BE2C (cell line): ENCODE data around the gene GRM1.

ENCODE experiments used
- DNase-seq: peaks from one replicate; pipeline ENCODE4 v3.0.0-alpha.2; 2020
- H3K27me3 ChIP-seq: fragments of 250-450 bp; sonication (Bioruptor Pico); 2 replicates; pipeline ENCODE4 v1.5.1; 2020; ENCODE audit warnings: mild to moderate bottlenecking
- H3K36me3 ChIP-seq: fragments of 250-450 bp; sonication (Bioruptor Pico); 2 replicates; pipeline ENCODE4 v1.5.1; 2020; ENCODE audit warnings: mild to moderate bottlenecking
- H3K4me1 ChIP-seq: fragments of 250-450 bp; sonication (Bioruptor Pico); 2 replicates; pipeline ENCODE4 v1.5.1; 2020
- H3K4me3 ChIP-seq: 2 replicates; pipeline ENCODE4 v1.5.1; 2011; ENCODE audit warnings: low read depth, low read length
- H3K9me3 ChIP-seq: fragments of 250-450 bp; sonication (Bioruptor Pico); 2 replicates; pipeline ENCODE4 v1.5.1; 2020
- TF ChIP-seq, protein P1 (sequence below): IDR thresholded peaks from 2 replicates; pipeline ENCODE4 v1.5.1; 2012; ENCODE audit warnings: mild to moderate bottlenecking, low read depth, low read length

GRM1 gene

DNA sequence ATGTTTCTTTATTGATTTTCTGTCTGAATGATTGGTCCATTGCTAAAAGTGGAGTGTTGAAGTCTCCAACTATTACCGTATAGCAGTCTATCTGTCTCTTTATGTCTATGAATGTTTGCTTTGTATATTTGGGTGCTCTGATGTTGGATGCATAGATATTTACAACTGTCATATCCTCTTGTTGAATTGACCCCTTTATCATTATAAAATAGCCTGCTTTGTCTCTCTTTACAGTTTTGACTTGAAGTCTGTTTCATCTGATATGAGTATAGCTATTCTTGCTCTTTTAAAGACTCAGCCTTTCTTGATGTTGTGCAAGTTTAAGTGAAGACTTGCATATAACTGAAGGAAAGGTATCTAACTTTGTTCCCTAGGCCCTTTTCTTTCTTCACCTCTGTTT is 341.0 kb downstream of the GRM1 start:
- no peaks in the 10 kb centered on the region for H3K4me1 ChIP-seq
- TF ChIP-seq, protein P1, sequence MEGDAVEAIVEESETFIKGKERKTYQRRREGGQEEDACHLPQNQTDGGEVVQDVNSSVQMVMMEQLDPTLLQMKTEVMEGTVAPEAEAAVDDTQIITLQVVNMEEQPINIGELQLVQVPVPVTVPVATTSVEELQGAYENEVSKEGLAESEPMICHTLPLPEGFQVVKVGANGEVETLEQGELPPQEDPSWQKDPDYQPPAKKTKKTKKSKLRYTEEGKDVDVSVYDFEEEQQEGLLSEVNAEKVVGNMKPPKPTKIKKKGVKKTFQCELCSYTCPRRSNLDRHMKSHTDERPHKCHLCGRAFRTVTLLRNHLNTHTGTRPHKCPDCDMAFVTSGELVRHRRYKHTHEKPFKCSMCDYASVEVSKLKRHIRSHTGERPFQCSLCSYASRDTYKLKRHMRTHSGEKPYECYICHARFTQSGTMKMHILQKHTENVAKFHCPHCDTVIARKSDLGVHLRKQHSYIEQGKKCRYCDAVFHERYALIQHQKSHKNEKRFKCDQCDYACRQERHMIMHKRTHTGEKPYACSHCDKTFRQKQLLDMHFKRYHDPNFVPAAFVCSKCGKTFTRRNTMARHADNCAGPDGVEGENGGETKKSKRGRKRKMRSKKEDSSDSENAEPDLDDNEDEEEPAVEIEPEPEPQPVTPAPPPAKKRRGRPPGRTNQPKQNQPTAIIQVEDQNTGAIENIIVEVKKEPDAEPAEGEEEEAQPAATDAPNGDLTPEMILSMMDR: no peak
- no peaks in the 10 kb centered on the region for H3K9me3 ChIP-seq
- no peak overlapping the region for H3K4me3 ChIP-seq
- no peak for DNase-seq
- H3K27me3 ChIP-seq: no peaks in the 10 kb centered on the region
- no peaks in the 10 kb centered on the region for H3K36me3 ChIP-seq

DNA sequence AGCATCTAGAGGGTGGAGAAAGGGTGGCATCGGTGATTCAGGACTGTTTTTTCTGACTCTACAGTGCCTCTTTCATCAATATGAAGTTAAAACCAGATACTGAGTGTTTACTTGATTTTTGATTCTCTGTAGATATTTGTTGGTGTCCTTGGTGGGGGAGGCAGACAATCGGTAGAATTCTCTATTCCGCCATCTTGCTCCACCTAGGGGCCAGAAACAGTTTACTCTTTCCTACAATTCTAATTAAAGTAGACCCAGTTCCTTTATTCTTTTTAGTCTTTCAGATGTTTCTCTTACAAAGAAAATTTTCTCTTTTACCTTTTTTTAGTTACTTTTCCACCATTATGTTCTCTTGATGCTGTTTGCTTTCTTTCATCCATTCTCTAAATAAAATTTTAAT is 352.6 kb downstream of the GRM1 start:
- Histone ChIP-seq H3K9me3 (no peaks in the 10 kb centered on the region), H3K27me3 (no peaks in the 10 kb centered on the region; the same call in 1 of the 2 replicates), H3K4me3 (no peak overlapping the region), H3K4me1 (no peaks in the 10 kb centered on the region), H3K36me3 (no peaks in the 10 kb centered on the region)
- no peak for DNase-seq
- TF ChIP-seq, protein P1: peak; percentile 32; the same call in 1 of the 2 replicates

DNA sequence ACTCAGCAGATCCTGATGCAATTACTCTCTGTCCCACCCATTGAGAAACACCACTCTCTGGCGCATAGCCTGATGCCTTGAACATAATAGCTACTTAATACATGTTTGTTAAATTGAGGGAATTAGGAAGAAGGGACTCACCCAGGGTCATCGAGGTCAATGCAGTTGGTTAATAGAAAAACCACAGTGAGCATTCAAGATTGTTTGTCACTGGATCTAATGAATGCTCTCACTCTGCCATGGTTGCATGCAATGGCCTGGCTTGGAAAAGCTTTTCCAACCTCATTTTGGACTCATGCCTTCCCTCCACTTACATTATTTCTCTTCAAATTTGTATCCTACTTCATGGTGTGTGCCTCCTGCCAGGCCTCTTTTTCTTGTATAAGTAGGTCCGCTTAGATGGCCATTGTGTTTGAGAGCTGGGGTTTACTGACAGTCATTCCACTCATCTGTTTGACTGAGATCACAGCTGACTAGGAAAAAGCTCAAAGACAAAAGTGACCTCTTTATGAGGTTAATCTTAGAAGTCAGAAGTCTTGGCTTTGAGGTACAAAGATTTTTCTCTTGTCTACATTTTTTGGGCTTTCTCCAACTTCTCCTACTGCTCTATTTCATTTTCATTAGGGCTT is 360.0 kb downstream of the GRM1 start:
- H3K9me3 ChIP-seq: no peaks in the 10 kb centered on the region
- DNase-seq: no peak
- no peaks in the 10 kb centered on the region for H3K4me1 ChIP-seq
- no peaks in the 10 kb centered on the region for H3K36me3 ChIP-seq
- TF ChIP-seq, protein P1: no peak
- H3K4me3 ChIP-seq: no peak overlapping the region
- no peaks in the 10 kb centered on the region; the same call in 1 of the 2 replicates for H3K27me3 ChIP-seq

DNA sequence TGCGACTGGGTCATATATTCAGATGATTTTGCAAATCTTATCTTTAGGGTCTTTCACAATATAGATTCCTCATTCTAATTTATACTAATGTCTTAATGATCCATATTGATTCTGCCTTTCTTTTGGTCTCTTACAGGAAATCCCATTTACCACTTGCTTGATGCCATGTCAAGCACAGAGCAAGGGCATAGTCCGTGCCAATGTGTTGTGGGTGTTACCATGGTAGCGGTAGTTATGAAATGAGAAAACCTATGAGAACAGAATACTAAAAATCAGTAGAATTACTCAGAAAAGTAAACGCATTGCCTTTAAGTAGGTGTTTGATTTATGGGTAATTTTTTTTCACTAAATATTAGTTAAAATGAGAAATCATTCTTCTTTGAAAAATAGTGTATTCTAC is 360.9 kb downstream of the GRM1 start:
- Histone ChIP-seq H3K4me3 (no peak overlapping the region), H3K4me1 (no peaks in the 10 kb centered on the region), H3K9me3 (no peaks in the 10 kb centered on the region), H3K36me3 (no peaks in the 10 kb centered on the region), H3K27me3 (no peaks in the 10 kb centered on the region)
- DNase-seq: no peak
- TF ChIP-seq, protein P1: no peak

DNA sequence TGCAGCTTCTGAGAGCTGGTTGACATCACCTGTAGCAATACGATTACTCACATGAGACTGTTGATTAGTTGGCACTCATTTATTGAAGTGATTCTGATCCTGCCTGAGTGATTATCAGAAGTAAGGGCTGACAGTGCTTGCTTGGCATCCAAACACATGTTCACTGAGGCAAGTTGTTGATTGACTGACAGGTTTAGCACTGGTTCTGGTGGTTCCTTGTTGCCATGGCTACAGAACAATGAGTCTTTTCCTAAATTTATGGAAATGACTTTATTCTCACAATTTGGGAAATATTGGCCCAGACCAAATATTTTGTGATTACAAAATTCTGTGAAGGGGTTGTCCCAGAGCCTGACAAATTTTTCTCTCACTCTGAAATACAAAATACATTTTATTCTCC is 368.8 kb downstream of the GRM1 start:
- TF ChIP-seq, protein P1: no peak
- no peaks in the 10 kb centered on the region for H3K9me3 ChIP-seq
- no peak overlapping the region for H3K4me3 ChIP-seq
- H3K4me1 ChIP-seq: no peaks in the 10 kb centered on the region
- no peaks in the 10 kb centered on the region for H3K27me3 ChIP-seq
- no peak for DNase-seq
- H3K36me3 ChIP-seq: no peaks in the 10 kb centered on the region

DNA sequence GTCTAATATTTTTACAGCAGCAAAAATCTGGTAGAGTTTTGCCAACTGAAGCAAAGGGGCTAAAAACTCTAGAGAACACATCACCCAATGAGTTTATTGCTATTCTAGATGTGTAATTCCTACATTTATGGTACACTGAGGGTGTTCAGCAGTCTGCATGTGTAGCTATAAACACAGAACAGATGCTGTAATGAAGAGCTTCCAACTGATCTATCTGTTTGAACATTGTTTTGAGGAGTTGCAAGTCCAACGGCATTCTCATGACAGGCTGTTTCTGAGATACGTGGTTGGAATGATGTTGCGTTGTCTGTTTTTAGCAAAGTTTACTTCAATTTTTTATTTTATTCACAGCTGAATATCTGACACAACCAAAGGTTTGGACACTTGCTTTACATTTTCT is 373.6 kb downstream of the GRM1 start:
- Histone ChIP-seq H3K27me3 (no peaks in the 10 kb centered on the region), H3K4me3 (no peak overlapping the region), H3K36me3 (no peaks in the 10 kb centered on the region), H3K9me3 (no peaks in the 10 kb centered on the region), H3K4me1 (no peaks in the 10 kb centered on the region)
- TF ChIP-seq, protein P1: no peak
- DNase-seq: no peak
